HG03064 (cell line): ENCODE measurements around the gene GALNT3.

Source experiments
- ATAC-seq: cut with Tn5 transposase; IDR thresholded peaks from one replicate; pipeline ENCODE4 v1.9.1; 2021; ENCODE audit warnings: low read depth; ENCODE audit not compliant: unreplicated experiment

GALNT3 gene

DNA sequence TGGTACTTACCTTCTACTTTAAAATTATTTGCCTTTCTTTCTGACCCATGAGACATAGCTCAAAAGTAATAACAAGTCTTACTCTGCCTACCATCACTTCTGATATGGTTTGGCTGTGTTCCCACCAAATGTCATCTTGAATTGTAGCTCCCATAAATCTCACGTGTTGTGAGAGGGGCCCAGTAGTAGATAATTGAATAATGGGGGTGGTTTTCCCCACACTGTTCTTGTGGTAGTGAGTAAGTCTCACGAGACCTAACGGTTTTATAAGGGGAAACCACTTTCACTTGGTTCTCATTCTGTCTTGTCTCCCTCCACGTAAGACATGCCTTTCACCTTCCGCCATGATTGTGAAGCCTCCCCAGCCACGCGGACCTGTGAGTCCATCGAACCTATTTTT lies 47.5 kb downstream of the GALNT3 start:
- ATAC-seq, result no peak

DNA sequence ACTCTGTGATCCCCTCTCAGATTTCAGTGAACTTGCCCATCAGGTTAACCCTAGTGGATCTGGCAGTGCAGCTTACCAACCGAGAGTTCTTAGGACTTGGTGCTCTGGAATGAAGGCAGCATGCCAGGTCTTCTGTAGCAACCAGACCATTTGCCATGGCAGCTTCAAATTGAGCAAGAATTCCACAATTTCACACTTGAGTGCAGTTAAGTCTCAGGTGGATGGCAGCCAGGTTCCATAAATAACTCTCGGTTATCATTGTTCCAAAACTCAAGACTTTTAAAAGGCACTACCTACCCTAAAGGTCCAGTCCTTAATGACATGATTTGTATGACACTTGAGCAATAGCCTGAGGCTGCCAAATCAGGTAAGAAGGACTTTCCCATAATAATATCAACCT lies 48.1 kb downstream of the GALNT3 start:
- ATAC-seq, result no peak

- peak; percentile 76 for ATAC-seq
Measured at GRCh38 chr2:165743442-165743841, 50.6 kb downstream of the GALNT3 start.

- ATAC-seq, result no peak
Measured at GRCh38 chr2:165725421-165725820, 68.6 kb downstream of the GALNT3 start.

DNA sequence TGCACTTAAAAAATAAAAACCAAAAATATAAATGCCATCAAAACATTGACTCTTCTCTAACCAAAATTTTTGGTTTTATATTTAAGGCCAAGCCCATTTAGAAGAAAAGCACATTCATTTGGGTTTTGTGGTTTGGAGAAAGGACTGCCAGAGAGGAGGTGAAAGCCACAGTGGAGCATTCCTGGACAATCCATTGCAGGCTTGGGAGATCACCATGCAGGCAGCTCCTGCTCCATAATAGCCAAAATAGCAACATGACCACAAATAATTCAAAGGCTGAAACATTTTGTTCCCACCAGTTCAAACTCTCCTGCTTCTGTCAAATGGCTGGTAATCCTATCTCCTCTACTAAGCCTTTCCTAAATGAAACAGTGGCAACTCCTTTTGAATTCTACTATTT lies 73.5 kb downstream of the GALNT3 start:
- ATAC-seq, result no peak

DNA sequence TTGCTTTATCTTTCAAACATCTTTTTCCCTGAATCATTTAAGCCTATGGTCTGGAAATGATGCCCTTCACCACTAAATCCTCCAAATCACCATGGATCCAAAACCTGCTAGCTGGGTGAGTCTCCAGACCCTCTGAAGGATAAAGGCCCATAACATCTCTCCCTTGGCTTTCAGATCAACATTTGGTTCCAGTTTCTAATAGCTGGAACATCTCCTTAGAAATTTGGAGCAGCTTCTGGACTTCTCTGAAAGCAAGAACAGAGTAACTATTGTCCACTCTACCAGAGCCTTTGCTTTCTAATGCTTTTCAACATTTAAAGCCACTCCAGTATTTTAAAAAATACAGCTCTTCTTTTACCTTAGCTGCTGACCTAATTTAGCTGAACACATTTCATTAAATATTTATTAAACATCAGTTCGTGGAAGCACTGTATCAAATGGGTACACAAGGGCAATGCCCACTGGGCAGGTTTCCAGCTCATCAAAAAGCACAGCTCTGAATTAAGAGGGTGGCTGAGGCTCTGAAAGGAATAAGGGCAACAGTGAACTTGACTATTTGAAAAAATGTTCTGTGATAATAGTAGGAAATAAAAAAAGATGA lies 75.3 kb downstream of the GALNT3 start:
- no peak for ATAC-seq

- no peak for ATAC-seq
Measured at GRCh38 chr2:165716091-165716490, 78.0 kb downstream of the GALNT3 start.

DNA sequence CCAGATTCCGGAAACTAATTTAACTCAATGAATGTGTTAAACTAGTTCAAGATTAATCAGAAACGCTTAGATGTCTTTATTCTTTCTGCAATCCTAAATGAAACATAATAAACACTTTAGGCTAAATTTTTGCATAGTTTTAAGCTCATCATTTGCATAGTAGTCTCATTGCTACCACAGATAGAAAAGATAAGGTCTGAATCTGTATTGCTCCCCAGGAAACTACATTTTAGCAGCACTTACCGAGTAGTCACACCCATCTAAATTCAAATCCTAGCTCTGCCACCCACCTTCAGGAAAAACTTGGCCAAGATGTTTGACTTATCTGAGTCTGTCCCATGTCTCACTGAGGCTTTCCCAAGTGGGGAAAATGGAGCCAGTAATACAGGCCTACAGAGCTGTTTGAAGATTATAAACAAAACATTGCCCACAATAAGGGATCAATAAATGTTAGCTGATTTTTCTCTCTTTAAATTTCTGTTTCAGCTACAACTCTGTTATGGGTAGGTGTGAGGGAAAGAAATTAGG lies 87.0 kb downstream of the GALNT3 start:
- ATAC-seq, result no peak

DNA sequence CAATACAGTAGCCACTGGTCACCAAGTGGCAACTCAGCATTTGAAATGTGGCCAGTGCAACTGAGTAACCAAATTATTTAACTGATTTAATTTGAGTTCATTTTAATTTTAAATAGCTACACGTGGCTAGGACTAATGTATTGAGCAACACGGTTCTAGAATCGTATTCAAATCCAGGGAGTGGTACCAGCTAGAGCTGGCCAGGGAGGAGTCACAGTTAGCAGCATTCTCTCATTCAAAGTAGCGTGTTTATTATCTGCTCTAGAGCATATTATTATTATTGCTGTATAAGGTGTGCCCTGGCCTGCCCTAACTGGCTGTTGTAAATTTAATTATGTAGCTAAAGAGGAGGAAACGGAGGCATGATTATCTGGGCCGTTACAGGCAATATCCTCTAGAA lies 92.9 kb downstream of the GALNT3 start:
- no peak for ATAC-seq

DNA sequence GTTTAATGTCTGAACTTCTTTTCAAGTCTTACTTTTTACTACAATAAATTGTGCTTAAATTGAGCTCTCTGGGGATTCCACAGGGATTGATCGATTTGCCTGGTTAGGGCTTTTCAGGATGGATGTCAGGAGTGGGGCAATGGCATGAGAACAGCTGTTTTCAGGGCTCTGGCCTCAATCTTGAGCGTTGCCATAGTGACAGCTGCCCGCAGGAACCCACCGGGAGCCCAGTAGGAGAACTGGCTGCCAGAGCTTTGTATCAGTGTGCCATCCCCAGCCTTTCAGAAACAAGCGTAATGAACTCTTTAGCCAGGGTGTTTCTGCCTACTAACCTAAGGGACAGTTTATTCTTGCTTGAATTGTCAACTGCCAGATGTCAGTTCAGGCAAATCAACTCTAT lies 93.5 kb downstream of the GALNT3 start:
- no peak for ATAC-seq

GRCh38 chr2:165699946-165700345 lies 94.1 kb downstream of the GALNT3 start:
- no peak for ATAC-seq

DNA sequence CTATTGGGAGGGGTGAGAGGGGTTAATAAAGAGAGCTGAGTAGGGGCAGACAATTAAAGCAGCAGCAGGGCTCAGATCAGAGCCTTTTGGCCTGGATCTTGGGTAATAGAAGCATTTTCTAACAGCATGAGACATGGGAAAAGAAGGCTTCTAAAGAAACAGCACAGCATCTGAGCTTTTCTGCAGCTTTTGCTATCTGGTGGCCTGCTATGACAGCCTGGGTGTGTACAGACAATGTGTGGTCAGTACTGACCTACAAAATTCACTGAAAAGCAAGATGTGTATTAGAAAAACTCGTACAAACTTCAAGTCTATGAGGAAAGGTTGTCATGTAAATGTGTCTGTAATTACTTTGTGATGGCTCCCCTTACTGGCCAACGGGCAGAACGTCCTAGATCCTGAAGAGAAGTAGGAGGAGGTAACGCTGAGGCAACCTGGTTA lies 95.6 kb downstream of the GALNT3 start:
- ATAC-seq, result peak; percentile 62

DNA sequence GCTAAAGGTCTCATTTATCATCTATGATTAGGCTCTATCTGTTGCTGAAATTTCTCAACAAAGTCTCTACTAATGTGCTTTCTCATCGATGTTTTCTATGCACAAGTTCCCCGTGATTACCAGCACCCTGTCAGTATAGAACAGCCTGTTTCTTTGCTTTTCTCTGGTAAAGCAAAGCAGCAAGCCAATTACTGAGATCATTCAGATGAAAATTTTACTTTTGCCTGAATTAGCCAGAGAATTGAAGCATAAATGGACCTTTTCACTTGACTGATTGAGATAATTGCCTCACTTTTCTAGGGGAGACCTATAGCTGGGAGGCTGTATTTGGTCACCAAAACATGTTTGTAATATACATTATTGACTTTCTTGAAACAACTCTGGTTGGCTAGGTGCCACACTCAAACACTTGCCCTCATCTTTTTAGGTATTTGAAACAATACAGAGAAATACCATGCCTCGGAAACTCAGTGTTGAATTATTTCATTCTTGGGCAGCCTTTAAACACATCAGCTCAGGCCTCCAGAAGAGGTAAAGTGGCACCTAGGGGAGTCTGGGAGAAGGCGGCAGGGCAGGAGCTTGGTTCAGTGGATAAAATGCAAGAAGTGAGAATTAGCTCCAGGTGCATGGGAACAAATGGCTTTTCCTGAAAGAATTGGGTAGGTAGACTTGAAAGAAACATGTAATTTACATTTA lies 96.2 kb downstream of the GALNT3 start:
- ATAC-seq, result no peak
